Measurements from ENCODE around the gene ATP2B2. TPM values are rescaled to one million over a fixed set of nuclear protein-coding genes. Genes with fewer than 3 reads are reported as not detected.

The ATP2B2 gene
- total RNA-seq, 1 donor from 2014 or later, result 62.8 TPM

GRCh38 chr3:10455545-10455914 lies 49.9 kb downstream of the ATP2B2 start:
- FAIRE-seq (no peak), DNase-seq (ENCODE audit: low spot score in 2 of 2) (no peak)

GRCh38 chr3:10454907-10455544 lies 50.4 kb downstream of the ATP2B2 start:
- DNase-seq (ENCODE audit: low spot score in 2 of 2) (no peak), FAIRE-seq (no peak)

GRCh38 chr3:10453431-10454163 lies 51.8 kb downstream of the ATP2B2 start:
- FAIRE-seq (no peak), DNase-seq (ENCODE audit: low spot score in 2 of 2) (no peak)

- no peak for FAIRE-seq
- DNase-seq (ENCODE audit: low spot score in 2 of 2), result no peak
These were observed 54.6 kb downstream of the ATP2B2 start for GRCh38 chr3:10450494-10451440.

GRCh38 chr3:10449436-10449835 lies 56.0 kb downstream of the ATP2B2 start:
- no peak for DNase-seq (ENCODE audit: low spot score in 2 of 2)
- FAIRE-seq, result no peak

GRCh38 chr3:10448544-10448943 lies 56.8 kb downstream of the ATP2B2 start:
- DNase-seq (ENCODE audit: low spot score in 2 of 2) (no peak), FAIRE-seq (no peak)

GRCh38 chr3:10447527-10448260 lies 57.7 kb downstream of the ATP2B2 start:
- FAIRE-seq (no peak), DNase-seq (ENCODE audit: low spot score in 2 of 2) (peak; percentile 46 to 55)

GRCh38 chr3:10447110-10447509 lies 58.3 kb downstream of the ATP2B2 start:
- FAIRE-seq (no peak), DNase-seq (ENCODE audit: low spot score in 2 of 2) (no peak)

GRCh38 chr3:10445561-10446175 lies 59.7 kb downstream of the ATP2B2 start:
- DNase-seq (ENCODE audit: low spot score in 2 of 2) (peak in 1 of 2 donors; percentile 43), FAIRE-seq (no peak)

GRCh38 chr3:10444511-10444910 lies 60.9 kb downstream of the ATP2B2 start:
- FAIRE-seq (no peak), DNase-seq (ENCODE audit: low spot score in 2 of 2) (no peak)

GRCh38 chr3:10444110-10444429 lies 61.3 kb downstream of the ATP2B2 start:
- DNase-seq (ENCODE audit: low spot score in 2 of 2), result no peak
- FAIRE-seq, result no peak

- no peak for FAIRE-seq
- no peak for DNase-seq (ENCODE audit: low spot score in 2 of 2)
These were observed 61.9 kb downstream of the ATP2B2 start for GRCh38 chr3:10443272-10444109.

- DNase-seq (ENCODE audit: low spot score in 2 of 2) (no peak), FAIRE-seq (no peak)
These were observed 63.1 kb downstream of the ATP2B2 start for GRCh38 chr3:10442151-10442795.

- FAIRE-seq (no peak), DNase-seq (ENCODE audit: low spot score in 2 of 2) (no peak)
These were observed 64.7 kb downstream of the ATP2B2 start for GRCh38 chr3:10440684-10441083.

- FAIRE-seq (no peak), DNase-seq (ENCODE audit: low spot score in 2 of 2) (no peak)
These were observed 66.3 kb downstream of the ATP2B2 start for GRCh38 chr3:10438902-10439610.

GRCh38 chr3:10437995-10438901 lies 67.1 kb downstream of the ATP2B2 start:
- no peak for FAIRE-seq
- no peak for DNase-seq (ENCODE audit: low spot score in 2 of 2)
